GM06990 (cell line): ENCODE results near the gene CD34.

Experiments
- DNase-seq: peaks from one replicate; pipeline ENCODE4 v3.0.0-alpha.2; 2011; ENCODE audit not compliant: insufficient read length; ENCODE audit errors: extremely low read depth
- H3K27me3 ChIP-seq: replicated peaks from 2 replicates; pipeline ENCODE4 v1.6.0; 2011; ENCODE audit warnings: low read length; ENCODE audit not compliant: control insufficient read depth, insufficient read depth
- H3K36me3 ChIP-seq: 2 replicates; pipeline ENCODE4 v1.5.1; 2011; ENCODE audit warnings: low read length; ENCODE audit not compliant: control insufficient read depth, insufficient read depth
- H3K4me3 ChIP-seq: replicated peaks from 2 replicates; pipeline ENCODE4 v1.5.1; 2011; ENCODE audit warnings: low read depth, mild to moderate bottlenecking, control low read depth, low read length
- CTCF ChIP-seq: IDR thresholded peaks from 2 replicates; pipeline ENCODE4 v1.5.1; 2011; ENCODE audit warnings: low read length, control low read depth, mild to moderate bottlenecking, inconsistent platforms; ENCODE audit not compliant: insufficient read depth, poor library complexity, severe bottlenecking

The CD34 gene

GRCh38 chr1:207956986-207957385, 46.1 kb upstream of the CD34 start:
- no peak for TF ChIP-seq CTCF
- no peak for DNase-seq
- Histone ChIP-seq H3K36me3 (no peaks in the 10 kb centered on the region), H3K27me3 (peaks cover 3% of the 10 kb centered on the region), H3K4me3 (no peak overlapping the region)

DNA sequence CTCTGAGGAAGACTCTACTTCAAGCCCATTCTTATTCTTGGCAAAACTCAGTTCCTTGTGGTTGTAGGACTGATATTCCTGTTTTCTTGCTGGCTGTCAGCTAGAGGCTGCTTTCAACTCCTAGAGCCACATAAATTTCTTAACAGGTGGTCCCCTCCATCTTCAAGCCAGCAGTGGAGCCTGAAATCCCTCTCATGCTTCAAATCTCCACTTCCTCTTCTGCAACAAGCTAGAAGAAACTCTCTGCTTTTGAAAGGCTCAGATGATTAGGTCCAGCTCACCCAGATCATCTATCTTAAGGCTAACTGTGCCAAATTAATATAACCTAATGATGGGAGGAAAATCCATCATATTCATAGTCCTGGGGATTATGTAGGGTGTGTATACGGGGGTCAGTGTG, 43.2 kb upstream of the CD34 start:
- DNase-seq = no peak
- no peak for TF ChIP-seq CTCF
- no peak overlapping the region for H3K4me3 ChIP-seq
- H3K27me3 ChIP-seq = peaks cover 3% of the 10 kb centered on the region
- no peaks in the 10 kb centered on the region for H3K36me3 ChIP-seq

DNA sequence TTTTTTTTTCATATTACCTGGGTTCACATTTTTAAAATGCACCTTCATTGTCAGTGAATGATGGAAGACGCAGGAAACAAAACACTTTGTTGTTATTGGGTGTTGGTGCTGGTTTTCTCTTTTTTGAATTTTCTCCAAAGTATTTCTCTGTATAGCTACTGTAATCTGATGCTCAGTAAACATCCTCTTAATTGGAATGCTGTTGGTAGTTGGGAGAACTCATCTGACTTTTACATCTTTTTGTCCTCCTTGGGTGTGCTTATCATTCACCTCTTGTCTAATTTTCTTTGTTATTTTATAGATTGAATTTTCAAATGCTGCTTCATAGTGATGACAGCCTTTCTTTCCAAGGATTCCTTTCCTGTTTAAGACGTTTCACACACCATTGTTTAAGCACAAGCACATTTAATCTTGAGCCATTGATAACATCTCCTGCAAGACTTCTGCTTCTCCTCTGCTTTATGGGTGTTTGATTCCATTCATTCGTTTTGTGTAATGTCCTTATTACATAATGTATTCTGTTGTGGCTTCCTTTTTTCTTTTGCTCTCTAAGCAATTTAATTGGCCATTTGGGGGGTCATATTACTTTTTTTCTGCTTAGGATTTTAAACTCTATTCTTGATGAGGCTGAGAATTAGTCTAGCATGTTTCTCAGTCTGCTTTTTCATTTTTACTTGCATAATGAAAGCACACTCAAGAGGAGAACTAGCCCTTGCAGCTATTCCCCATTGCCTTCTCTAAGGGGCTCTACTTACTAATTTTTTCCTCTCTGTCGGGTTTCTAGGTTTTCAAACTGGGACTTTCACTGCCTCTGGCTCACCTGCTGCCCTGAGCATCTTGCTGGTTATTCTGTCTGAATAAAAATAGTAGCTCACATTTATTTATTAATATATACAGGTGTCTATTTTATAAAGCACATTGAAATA, 42.0 kb upstream of the CD34 start:
- Histone ChIP-seq H3K4me3 (no peak overlapping the region), H3K27me3 (no peaks in the 10 kb centered on the region; the same call in none of the 2 replicates), H3K36me3 (no peaks in the 10 kb centered on the region)
- TF ChIP-seq CTCF = no peak
- DNase-seq = no peak

DNA sequence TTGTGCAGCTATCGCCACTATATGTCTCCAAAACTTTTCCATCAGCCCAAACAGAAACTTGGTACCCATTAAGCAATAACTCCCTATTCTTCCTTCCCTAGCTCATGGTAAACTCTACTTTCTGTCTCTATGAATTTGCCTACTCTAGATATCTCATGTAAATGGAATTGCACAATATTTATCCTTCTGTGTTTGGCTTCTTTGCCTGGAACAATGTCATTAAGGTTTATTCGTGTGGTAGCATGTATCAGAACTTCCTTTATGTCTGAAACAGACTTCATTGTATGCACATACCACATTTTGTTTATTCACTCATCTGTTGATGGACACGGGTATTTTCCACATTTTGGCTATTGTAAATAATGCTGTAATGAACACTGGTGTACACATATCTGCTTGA, 40.7 kb upstream of the CD34 start:
- H3K36me3 ChIP-seq = no peaks in the 10 kb centered on the region
- DNase-seq = no peak
- no peak overlapping the region for H3K4me3 ChIP-seq
- no peaks in the 10 kb centered on the region; the same call in none of the 2 replicates for H3K27me3 ChIP-seq
- TF ChIP-seq CTCF = no peak

DNA sequence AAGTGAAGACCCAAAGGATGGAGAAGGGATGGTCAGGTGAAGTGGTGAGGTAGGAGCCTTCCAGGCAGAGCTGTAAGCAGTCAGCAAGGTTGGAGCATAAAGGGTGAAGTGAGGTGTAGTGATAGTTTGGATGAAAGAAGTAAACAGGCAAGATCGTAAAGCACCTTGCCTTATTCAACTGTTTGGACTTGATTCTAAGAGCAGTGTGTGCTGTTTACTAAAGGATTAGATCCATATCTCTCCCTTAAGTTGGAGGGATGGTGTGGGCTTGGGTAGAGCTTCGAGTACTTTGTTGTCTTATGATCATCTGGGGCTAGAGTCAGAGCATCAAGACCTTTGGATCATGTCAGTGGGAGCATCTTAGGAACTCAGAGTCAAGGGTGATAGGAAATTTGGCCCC, 39.8 kb upstream of the CD34 start:
- DNase-seq = no peak
- Histone ChIP-seq H3K4me3 (no peak overlapping the region), H3K27me3 (no peaks in the 10 kb centered on the region; the same call in none of the 2 replicates), H3K36me3 (no peaks in the 10 kb centered on the region)
- no peak for TF ChIP-seq CTCF
